Esophagus muscularis mucosa (tissue), 3 donors: ENCODE data around the gene LHFPL6.

ENCODE experiments used
- CTCF ChIP-seq, 3 experiments: fragments of 200-600 bp in 2 of 3; fragments of 450-650 bp in 1 of 3; sonication (generic) in 2 of 3; IDR thresholded peaks; one replicate each; pipeline ENCODE4 v1.5.1; 2017 to 2019; ENCODE audit warnings: antibody characterized with exemption in 3 of 3, mild to moderate bottlenecking in 2 of 3, moderate library complexity in 1 of 3
- POLR2A ChIP-seq: fragments of 450-650 bp; IDR thresholded peaks from one replicate; pipeline ENCODE4 v1.6.1; 2017; ENCODE audit warnings: antibody characterized with exemption, moderate library complexity, mild to moderate bottlenecking, low read depth
- POLR2AphosphoS5 ChIP-seq, 2 donors: sonication (generic); formaldehyde crosslinking; IDR thresholded peaks; one replicate each; pipeline ENCODE4 v1.6.1; 2017; ENCODE audit warnings: antibody characterized with exemption in 2 of 2

GRCh38 chr13:39600766-39601165, 2.2 kb downstream of the LHFPL6 start:
- TF ChIP-seq CTCF (IDR thresholded peaks at IDR 0.05) (no peak), POLR2A (no peak), POLR2AphosphoS5 (IDR thresholded peaks at IDR 0.05) (no peak)
